GM18499 (cell line): ENCODE results near the gene ASB2.

Experiments
- ATAC-seq: cut with Tn5 transposase; IDR thresholded peaks from one replicate; pipeline ENCODE4 v1.9.1; 2021; ENCODE audit warnings: moderate number of reproducible peaks; ENCODE audit not compliant: insufficient read depth, unreplicated experiment

Gene ASB2, protein sequence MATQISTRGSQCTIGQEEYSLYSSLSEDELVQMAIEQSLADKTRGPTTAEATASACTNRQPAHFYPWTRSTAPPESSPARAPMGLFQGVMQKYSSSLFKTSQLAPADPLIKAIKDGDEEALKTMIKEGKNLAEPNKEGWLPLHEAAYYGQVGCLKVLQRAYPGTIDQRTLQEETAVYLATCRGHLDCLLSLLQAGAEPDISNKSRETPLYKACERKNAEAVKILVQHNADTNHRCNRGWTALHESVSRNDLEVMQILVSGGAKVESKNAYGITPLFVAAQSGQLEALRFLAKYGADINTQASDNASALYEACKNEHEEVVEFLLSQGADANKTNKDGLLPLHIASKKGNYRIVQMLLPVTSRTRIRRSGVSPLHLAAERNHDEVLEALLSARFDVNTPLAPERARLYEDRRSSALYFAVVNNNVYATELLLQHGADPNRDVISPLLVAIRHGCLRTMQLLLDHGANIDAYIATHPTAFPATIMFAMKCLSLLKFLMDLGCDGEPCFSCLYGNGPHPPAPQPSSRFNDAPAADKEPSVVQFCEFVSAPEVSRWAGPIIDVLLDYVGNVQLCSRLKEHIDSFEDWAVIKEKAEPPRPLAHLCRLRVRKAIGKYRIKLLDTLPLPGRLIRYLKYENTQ

GRCh38 chr14:93976477-93977057 lies at the start of gene ASB2:
Gene ASB2 (minus strand): TSS chr14:93976570. CDS start chr14:93964539, 12,031 bp downstream.
- no peak for ATAC-seq

DNA sequence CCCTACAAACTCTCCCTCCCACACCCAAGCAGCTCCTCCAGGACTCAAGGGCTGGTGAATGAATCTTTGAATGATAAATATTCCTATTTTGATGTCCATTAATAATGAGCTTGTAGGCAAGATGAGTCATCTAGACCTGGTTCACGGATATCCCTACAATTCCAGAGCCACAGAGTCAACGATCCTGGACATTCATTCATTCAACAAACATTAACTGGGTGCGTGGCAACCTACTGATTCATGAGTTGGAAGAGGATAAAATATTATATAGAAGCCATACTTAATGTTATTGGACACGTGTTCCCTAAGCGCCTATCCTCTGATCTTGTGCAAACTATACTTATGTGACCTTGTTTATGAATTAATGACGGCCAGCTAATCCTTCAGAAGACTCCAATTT lies 49.4 kb upstream of the ASB2 start:
- no peak for ATAC-seq

GRCh38 chr14:94024549-94024948 lies 48.2 kb upstream of the ASB2 start:
- no peak for ATAC-seq

DNA sequence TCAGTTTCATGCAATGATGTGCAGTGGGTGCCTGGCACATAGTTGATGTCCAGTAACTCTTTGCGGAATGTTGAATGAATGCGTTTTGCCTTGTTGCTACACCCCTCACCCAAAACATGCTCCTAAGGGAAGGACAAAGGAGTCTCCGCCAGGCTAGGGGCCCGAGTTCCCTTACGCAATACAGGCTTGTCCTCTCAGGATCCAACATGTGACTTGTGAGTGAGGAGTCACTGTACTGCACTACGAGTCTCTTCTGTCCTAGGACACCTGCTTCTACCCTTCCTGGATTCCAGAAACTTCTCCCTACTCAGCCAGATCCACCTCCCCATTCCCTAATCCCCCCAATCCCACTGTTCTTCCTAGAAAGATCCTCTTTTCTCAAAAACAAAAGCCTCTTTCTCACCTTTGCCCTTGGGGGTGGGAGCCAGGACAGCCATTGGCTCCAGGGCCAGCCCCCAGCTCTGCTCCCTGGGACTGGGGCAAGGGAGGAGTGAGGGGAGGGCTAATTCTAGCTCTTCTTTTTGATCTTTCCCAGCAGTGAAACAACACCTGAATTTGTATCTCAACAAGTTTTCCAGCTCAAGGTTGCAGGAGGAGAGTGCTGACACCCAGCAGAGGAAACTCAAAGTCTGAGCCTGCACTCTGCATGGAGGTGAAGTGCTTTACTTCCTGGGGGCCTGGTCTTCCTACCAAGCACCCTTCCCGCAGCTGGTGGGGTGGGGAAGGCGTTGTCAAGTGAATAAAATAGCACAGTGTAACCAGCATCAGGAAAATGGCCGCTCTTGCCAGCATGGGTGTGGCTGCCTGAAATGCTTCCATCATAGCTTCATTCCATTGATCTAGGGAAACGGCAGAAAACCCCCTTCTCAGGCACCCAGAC lies 46.4 kb upstream of the ASB2 start:
- no peak for ATAC-seq

DNA sequence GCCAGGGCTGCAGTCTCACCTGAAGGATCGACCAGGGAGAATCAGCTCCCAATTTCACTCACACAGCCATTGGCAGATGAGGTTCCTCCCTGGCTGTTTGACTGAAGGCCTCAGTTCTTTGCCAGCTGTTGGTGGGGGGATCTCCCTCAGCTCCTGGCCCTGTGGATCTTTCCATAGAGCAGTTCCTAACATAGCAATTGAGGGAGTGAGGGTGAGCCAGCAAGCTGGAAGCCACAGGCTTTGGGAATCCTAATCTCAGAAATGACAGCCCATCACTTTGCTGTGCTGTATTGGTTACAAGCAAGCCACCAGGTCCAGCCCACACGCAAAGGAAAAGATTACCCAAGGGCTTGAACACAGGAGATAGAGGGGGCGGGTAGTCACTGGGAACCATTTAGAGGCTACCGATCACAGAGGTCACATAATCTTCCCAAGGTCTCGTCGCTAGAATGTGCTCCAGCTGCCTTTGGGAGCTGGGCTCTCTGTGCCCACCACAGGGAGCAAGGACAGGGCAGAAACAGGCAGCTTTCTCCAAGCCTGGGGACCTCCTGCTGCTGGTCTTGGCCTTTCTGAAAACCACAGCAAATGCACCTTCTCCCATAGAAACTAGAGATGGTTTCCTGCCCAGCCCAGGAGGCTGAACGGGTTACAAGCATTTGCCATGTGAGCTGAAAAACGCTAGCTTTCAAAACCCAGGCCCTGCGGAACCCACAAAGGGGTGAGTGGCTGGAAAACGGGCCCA lies 45.2 kb upstream of the ASB2 start:
- no peak for ATAC-seq

- ATAC-seq, result no peak
Observed at GRCh38 chr14:94021001-94021400, 44.6 kb upstream of the ASB2 start.

GRCh38 chr14:94020267-94020666 lies 43.9 kb upstream of the ASB2 start:
- no peak for ATAC-seq

- no peak for ATAC-seq
Observed at GRCh38 chr14:94019329-94019728, 43.0 kb upstream of the ASB2 start.

GRCh38 chr14:94018308-94018707 lies 41.9 kb upstream of the ASB2 start:
- no peak for ATAC-seq

- ATAC-seq, result no peak
Observed at GRCh38 chr14:94016446-94016976, 40.1 kb upstream of the ASB2 start.

GRCh38 chr14:94015223-94015622 lies 38.9 kb upstream of the ASB2 start:
- no peak for ATAC-seq

GRCh38 chr14:94014382-94014781 lies 38.0 kb upstream of the ASB2 start:
- no peak for ATAC-seq

GRCh38 chr14:94011795-94012194 lies 35.4 kb upstream of the ASB2 start:
- ATAC-seq, result no peak

DNA sequence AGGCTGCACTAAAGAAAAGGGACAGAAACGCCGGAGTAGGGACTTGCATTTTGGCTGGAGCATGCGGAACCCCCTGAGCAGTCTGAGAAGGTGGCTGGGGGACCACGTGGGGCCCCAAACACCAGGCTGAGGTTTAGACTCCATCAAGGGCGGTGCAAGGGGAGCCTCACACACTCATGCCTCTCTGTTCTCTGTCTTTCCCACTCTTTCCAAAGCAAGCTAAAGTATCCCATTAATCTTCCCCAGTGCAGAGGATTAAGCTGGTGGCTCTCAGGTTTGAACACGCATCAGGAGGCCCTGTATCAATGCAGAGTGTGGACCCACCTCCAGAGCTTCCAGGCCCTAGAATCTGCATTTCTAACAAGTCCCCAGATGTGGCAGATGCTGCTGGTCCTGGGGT lies 34.3 kb upstream of the ASB2 start:
- no peak for ATAC-seq

GRCh38 chr14:94009767-94010166 lies 33.4 kb upstream of the ASB2 start:
- no peak for ATAC-seq

DNA sequence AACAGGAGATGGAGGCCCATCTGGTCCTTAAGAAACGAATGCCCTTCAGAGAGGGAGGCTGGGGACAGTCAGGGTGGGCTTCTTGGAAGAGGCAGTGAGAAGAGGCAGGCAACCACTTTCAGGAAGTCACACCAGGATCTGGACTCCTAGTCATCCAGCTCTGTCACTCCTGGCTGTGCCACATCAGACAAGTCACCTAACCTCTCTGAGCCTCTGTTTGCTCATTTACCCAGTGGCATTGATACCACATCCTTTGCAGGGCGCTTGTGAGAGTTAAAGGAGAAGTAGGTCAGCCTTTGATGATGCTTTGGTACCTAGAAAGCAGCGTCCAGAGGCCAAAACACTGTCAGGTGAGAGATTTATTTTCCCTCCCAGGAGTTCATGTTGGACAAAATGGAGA lies 31.9 kb upstream of the ASB2 start:
- ATAC-seq, result no peak

DNA sequence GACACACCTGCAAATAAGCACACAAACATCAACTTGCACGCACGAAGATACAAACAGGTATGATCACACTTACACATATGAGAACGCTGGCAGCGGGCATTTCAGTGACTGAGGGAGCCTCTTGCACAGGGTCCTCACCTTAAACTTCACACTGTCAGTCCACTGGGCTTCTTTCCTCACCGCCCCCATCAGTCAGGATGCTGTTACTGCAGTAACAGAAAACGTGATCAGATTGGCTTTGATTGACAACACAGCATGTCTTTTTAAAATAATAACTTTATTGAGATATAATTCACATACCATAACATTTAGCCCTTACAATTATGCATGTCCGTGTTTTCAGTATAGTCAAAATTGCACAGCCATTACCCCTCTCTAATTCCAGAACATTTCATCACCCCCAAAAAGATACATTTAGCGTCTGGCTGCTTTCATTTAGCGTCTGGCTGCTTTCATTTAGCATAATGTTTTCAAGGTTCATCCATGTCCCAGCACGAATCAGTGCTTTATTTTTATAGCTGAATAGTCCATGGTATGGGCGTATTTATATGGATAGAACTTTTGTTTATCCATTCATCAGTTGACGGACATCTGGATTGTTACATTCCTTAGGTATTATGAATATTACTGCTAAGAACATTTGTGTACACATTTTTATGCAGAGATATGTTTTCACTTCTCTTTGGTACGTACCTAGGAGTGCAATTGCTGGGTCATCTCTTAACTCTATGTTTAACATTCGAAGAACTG lies 29.1 kb upstream of the ASB2 start:
- ATAC-seq, result no peak

DNA sequence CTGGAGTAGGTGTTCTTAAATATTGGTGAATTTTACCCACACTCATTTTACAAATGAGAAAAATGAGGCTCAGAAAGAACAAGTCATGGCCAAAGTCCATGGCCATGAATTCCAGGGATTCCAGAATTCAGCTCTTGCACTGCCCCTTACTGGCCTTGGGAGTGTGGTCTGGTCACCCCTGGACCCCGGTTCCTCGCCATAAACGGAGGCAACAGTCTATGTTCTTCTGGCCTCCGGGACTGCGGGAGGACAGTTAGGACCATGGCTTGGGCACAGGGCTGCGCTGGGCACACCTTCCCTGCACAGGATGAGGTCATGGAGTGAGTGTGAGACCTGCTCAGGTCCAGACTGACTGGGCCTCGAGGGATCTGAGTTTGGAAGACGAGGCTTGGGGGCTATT lies 27.6 kb upstream of the ASB2 start:
- no peak for ATAC-seq

DNA sequence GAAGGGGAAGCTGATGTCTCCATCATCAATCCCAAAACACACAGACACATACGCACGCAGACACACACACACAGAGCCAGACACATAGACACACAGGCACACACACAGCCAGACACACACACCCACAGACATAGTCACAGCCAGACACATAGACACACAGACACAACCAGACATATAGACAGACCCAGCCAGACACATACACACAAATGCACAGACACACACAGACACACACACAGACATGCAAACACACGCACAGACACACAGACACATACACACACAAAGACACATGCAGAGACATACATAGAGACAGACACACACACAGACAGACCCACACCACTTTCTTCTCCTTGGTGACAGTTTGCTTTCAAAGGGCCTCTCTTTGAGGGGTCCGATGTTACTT lies 27.0 kb upstream of the ASB2 start:
- ATAC-seq, result no peak
